Lower leg skin (tissue), 3 donors: ENCODE measurements around the gene AGPS.

Source experiments
- CTCF ChIP-seq, 3 donors: fragments of 450-650 bp; IDR thresholded peaks; one replicate each; pipeline ENCODE4 v1.5.1; 2016; ENCODE audit warnings: antibody characterized with exemption in 3 of 3, mild to moderate bottlenecking in 3 of 3, moderate library complexity in 2 of 3
- POLR2A ChIP-seq, 2 donors: fragments of 450-650 bp; IDR thresholded peaks; one replicate each; pipeline ENCODE4 v1.6.1; 2016 to 2017; ENCODE audit warnings: antibody characterized with exemption in 2 of 2, mild to moderate bottlenecking in 1 of 2, moderate library complexity in 1 of 2

GRCh38 chr2:177399376-177399775 lies 6.8 kb downstream of the AGPS start:
- TF ChIP-seq POLR2A (IDR thresholded peaks at IDR 0.05) = no peak
- TF ChIP-seq CTCF (IDR thresholded peaks at IDR 0.05) = no peak
